ENCODE data around the gene PLEKHF1. TPM values are rescaled to one million over a fixed set of nuclear protein-coding genes. Genes with fewer than 3 reads are reported as not detected.

PLEKHF1 gene
- total and polyA plus RNA-seq, 2 donors (not counting 1 experiment from before 2014, with no cell fraction given) = 5.5 to 9.8 TPM

DNA sequence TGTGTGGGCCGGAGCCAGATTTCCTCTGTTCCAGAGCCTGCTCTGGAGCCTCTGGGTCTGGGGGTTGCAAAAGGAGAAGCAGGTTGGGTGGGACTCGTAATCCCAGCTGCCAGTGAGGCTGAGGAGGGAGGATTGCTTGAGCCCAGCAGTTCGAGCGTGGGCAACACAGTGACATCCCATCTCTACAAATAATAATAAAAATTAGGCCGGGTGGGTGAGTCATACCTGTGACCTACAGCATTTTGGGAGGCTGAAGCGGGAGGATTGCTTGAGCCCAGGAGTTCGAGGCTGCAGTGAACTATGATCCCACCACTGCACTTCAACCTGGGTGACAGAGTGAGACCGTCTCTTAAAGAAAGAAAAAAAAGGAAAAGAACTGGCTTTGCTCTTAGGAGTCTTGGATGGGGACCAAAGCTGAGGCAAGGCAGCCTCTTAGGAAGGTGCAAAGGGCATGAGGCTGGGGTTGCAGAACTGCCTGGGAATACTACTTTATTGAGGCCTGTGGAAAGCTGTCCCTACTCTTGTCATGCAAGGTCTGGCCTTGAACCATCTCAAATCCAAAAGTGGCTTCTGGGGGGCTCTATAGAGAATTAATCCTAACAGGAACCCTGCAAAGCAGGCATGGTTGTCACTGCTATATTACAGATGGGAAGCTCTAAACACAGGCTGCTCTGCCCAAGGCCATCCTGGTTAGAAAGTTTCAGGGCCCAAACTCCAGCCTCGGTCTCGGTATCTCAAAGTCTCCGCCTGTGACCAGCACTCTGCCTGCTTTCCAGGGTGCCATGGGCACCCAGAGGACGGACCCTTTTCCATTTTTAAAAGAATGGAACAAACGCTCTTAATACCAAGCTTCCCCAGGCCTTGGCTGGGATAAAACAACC, 50.7 kb downstream of the PLEKHF1 start:
- H3K4me3 Mint-ChIP-seq = peak overlapping the region; percentile 93
- Histone ChIP-seq H3K4me1 (ENCODE audit: control insufficient read depth in 2 of 2, insufficient read depth in 2 of 2, low read length in 2 of 2) (peaks cover 29 to 42% of the 10 kb centered on the region in 2 donors), H3K27me3 (replicated peaks in 1 of 4; ENCODE audit: control extremely low read depth in 1 of 4, control insufficient read depth in 3 of 4, insufficient read depth in 4 of 4, low read length in 3 of 4) (no peaks in the 10 kb centered on the region), H3K9me3 (ENCODE audit: control extremely low read depth in 1 of 3, control insufficient read depth in 2 of 3, insufficient read depth in 1 of 3, low read length in 2 of 3) (no peaks in the 10 kb centered on the region), H4K20me1 (ENCODE audit: control insufficient read depth, insufficient read depth, low read length, poor library complexity, severe bottlenecking) (no peaks in the 10 kb centered on the region), H3K36me3 (replicated peaks in 1 of 2; ENCODE audit: control extremely low read depth in 1 of 2, control insufficient read depth in 1 of 2, extremely low read depth in 1 of 2, insufficient read depth in 2 of 2, low read length in 1 of 2) (peaks cover 0 to 3% of the 10 kb centered on the region in 2 experiments), H2AFZ (ENCODE audit: insufficient read depth, low read depth, low read length, poor library complexity, severe bottlenecking) (peak overlapping the region; percentile 96), H3K4me3 (ENCODE audit: control extremely low read depth in 1 of 5, extremely low read depth in 1 of 5, insufficient read depth in 1 of 5, low read depth in 2 of 5, low read length in 4 of 5) (peak overlapping the region; percentile 13 to 95 (median 79)), H3K27ac (ENCODE audit: low read length in 2 of 2) (peak overlapping the region; percentile 86 to 95), H3K9ac (ENCODE audit: low read length) (peak overlapping the region; percentile 95), H3K79me2 (ENCODE audit: control insufficient read depth, insufficient read depth, low read length) (peaks cover 51% of the 10 kb centered on the region), H3K4me2 (replicated peaks; ENCODE audit: low read depth, low read length, poor library complexity, severe bottlenecking) (peak overlapping the region; percentile 95)
- peaks cover 42% of the 10 kb centered on the region for H3K4me1 Mint-ChIP-seq
- peaks cover 2% of the 10 kb centered on the region for H3K27me3 Mint-ChIP-seq
- ATAC-seq (ENCODE audit: low read depth) = no peak
- H3K27ac Mint-ChIP-seq = peak overlapping the region; percentile 96
- ChIA-PET CTCF (interaction anchor here (0.5 to 11.1 kb wide), 44 partner anchors 7 to 1124 kb away, joined by 3 to 273 read pairs (median 4); partner anchors contain the start of genes PLEKHF1, POP4 and URI1), POLR2A (interaction anchor here (0.9 to 3.0 kb wide), 7 partner anchors 21 to 129 kb away, joined by 3 to 29 read pairs (median 8); partner anchors contain the start of genes PLEKHF1 and POP4)
- TF ChIP-seq, protein P1, sequence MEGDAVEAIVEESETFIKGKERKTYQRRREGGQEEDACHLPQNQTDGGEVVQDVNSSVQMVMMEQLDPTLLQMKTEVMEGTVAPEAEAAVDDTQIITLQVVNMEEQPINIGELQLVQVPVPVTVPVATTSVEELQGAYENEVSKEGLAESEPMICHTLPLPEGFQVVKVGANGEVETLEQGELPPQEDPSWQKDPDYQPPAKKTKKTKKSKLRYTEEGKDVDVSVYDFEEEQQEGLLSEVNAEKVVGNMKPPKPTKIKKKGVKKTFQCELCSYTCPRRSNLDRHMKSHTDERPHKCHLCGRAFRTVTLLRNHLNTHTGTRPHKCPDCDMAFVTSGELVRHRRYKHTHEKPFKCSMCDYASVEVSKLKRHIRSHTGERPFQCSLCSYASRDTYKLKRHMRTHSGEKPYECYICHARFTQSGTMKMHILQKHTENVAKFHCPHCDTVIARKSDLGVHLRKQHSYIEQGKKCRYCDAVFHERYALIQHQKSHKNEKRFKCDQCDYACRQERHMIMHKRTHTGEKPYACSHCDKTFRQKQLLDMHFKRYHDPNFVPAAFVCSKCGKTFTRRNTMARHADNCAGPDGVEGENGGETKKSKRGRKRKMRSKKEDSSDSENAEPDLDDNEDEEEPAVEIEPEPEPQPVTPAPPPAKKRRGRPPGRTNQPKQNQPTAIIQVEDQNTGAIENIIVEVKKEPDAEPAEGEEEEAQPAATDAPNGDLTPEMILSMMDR (IDR thresholded peaks at IDR 0.05) = no peak
- TF ChIP-seq EZH2 (IDR thresholded peaks at IDR 0.05; ENCODE audit: borderline replicate concordance, insufficient read depth, low read depth, low read length, poor library complexity, severe bottlenecking) = no peak
- no peak for DNase-seq
- intact Hi-C loops (cut with micrococcal nuclease) = loop anchor here (1.0 to 5.0 kb wide), 6 partner anchors 22 to 1924 kb away; partner anchors contain the start of genes PLEKHF1, POP4 and URI1
- H3K9me3 Mint-ChIP-seq (ENCODE audit: insufficient read depth) = no peaks in the 10 kb centered on the region
- 38% methylated on average over 5 of the region's 13 CpGs for WGBS (ENCODE audit: insufficient coverage)
